GM19395 (cell line): Measurements from ENCODE around the gene CACNA1S.

Experiments used
- ATAC-seq: cut with Tn5 transposase; IDR thresholded peaks from one replicate; pipeline ENCODE4 v1.9.1; 2021; ENCODE audit warnings: mild to moderate bottlenecking, moderate library complexity; ENCODE audit not compliant: unreplicated experiment

Gene CACNA1S

DNA sequence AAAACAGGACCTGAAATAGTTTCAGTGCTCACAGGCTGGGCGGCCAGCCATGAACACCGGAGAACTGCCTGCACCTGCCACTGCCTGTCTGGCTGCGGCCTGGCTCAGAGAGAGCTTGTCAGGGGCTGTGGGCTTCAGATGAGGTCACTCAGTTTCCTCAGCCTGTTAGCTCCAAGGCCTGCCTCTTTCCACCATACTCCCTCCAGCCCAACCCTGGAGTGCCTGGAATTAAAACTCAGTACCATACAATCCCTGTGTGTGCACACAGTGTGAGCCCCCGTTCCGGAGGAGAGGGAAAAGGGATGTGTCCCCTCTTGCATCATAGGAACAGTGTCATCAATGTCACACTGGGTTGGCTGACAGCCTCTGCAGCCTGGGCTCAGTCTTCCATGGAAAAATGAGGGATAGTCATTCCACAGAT, 16.2 kb downstream of the CACNA1S start:
- ATAC-seq, result no peak

DNA sequence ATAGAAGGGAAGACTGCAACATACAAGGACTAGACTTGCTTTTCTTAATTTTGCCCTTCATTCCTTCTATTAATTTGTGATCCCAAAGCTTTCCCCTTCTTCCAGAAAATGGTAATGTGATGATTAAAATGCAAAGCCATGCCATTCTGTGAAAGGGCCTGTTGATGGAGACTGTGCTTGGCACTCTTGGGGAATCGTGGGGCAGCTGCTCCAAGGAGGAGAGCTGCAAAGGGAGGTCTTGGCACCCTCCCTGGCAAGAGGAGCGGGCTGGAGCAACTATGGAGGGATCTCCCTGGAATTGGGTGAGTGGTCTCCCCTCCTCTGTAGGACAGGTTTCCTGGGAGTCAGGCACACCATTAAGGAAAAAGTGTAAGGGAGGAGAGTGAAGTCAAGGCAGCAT, 16.6 kb downstream of the CACNA1S start:
- no peak for ATAC-seq

DNA sequence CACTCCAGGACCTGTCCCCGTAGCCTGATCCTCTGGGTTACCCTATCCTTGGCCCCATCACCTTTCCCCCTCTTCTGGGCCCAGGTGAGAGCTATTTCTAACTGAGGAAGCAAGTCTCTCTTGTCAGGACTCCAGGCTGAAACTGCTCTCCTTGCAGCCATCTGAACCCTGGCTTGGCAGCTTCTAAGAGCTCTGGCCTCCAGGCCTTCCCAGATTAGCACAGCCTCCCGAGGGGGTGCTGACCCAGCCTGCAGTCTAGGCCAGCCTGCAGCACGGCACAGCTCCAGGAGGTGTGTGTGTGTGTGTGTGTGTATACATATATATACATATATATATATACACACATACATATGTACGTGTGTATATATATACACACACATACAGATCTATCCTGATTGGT, 17.4 kb downstream of the CACNA1S start:
- no peak for ATAC-seq

DNA sequence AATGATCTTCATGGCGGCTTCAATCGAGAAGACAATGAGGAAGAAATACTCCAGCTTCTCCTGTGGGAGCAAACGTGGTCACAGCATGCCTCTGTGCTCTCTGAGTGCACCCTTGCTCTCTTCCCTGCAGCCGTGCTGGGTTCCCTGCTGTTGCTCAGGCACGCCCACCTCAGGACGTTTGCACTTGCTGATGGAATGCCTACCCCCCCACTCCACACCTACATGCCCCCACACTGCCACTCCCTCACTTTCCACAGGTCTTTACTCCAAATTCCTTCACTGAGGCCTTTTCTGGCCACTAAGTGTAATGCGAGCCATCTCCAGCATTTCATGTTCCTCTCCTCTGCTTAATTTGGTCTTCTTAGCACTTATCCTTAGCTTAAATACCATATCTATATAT, 18.3 kb downstream of the CACNA1S start:
- no peak for ATAC-seq

DNA sequence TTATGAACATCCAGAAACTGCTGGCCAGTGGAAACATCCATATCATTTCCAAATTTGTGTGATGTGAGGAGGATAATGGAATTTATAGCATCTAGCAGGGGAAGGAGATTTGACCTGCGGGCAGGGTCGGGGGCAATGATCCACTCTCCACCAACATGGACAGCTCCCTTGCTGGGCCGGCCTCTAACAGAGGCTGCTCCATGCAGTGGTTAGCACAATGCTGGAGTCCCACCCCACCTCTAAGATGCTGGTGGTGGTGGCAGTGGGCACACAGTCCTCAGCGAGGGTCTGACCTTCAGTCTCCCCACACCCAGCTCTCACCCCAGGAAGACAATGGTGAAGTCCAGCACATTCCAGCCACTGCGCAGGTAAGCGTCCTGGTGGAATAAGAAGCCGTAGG, 18.7 kb downstream of the CACNA1S start:
- no peak for ATAC-seq

DNA sequence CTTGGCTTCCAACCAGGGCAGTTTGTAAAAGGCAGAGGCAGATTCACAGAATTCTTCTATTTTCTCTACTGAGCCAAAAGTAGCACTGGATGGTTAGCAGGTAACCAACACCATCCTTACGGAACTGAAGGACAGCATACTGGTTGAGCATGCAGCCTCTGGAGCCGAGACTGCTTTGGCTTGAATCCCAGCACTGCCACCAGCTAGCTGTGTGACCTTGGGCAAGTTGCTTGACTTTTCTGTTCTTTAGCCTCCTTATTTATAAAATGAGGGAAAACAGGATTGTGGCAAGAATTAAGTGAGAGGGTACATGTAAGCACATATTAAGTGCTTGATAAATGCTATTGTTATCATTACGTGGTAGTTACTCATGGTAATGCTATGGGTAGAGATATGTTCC, 19.5 kb downstream of the CACNA1S start:
- no peak for ATAC-seq

DNA sequence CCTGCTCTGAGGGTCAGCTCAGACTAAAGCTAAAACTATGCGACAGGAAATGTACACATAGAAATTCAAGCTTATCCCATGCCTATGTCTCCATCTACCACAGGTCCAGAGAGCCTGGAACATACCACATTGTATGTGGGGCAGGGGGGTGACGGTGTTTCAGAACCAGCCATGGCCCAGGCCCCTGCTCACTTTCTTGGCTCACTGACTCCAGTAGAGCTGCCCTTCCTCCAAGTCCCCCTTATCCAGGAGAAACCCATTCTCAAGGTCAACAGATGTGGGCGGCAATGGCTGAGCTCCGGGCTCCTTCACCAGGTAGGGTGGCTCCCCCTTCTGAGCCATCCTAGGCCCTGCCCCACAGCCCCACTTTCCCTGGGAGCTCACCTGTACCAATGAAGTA, 21.0 kb downstream of the CACNA1S start:
- ATAC-seq, result no peak

DNA sequence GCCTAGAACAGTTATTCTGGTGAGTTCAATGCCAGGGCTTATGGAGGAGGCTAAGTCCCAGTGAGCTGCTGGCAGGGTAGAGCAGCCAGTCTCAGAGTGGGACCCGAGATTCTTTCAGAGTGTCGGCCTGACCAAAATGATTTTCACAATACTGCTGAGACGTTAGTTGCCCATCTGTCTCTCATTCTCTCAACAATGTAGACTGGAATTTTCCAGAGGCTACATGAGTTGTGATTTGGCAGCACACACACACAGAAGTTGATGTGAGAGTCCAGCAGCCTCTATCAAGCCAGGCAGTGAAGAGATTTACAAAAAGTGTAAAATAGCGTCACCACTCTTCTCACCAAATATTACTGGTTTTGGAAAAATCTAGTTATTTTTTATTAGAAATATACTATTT, 21.7 kb downstream of the CACNA1S start:
- ATAC-seq, result no peak

DNA sequence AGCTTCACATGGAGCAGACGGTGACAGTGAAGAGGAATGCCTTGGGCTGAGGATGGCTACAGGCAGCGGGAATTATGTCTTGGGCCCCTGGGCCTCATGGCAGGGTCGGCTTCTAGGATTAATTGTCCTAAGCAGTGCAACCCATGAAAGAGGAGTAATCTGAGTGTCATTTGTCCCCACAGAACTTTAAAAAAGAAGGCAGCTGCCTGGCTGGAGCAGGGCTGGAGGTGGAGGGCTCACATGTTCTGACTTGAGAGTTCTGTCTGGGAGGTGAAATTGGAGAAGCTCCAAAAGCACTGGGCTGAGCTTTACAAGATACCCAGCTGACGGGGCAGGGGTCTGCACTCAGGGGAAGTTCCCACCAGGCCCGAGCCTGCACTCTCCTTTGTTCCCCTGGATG, 22.6 kb downstream of the CACNA1S start:
- no peak for ATAC-seq

DNA sequence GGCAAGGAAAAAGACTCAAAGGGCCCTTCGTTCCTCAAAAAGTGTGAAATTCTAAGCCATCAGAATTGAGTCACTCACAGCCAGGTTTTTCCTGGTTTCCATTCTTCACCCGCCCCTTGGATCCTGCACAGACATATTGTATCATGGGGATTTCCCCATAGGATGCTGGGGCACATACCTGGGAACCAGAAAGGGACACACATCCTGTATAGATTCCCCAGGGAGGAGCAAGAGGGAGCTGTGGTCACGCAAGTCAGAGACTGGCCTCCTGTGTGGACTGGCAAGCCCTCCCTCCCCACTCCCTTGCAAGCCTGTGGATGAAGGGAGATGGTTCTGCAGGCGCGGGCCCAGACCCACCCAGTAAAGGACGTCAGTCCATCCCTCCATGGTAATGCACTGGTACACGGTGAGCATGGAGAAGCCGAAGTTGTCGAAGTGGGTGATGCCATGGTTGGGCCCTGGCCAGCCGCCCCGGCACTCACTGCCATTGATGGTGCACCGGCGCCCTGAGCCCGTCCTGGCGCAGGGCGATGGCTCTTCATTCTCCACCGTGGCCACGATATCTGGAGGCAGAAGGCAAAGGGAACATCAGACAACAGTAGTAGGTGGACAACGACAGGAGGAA, 23.2 kb downstream of the CACNA1S start:
- ATAC-seq, result no peak

DNA sequence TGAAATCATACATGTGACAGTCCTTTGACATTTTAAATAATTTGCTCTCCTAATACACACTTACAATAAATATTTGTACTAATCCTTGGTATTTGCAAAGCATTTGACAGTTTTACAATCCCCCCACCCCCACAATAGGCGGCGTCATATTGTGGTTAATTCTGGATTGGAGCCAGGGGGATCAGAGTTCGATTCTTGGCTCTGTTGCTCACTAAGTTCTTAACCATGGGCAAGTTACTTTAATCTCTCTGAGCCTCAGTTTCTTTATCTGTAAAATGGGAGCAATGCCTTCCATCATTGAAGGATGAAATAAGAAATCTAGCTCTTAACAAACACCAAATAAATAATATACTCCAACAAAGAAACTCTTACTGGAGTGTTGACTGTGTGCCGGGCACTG, 23.8 kb downstream of the CACNA1S start:
- no peak for ATAC-seq

DNA sequence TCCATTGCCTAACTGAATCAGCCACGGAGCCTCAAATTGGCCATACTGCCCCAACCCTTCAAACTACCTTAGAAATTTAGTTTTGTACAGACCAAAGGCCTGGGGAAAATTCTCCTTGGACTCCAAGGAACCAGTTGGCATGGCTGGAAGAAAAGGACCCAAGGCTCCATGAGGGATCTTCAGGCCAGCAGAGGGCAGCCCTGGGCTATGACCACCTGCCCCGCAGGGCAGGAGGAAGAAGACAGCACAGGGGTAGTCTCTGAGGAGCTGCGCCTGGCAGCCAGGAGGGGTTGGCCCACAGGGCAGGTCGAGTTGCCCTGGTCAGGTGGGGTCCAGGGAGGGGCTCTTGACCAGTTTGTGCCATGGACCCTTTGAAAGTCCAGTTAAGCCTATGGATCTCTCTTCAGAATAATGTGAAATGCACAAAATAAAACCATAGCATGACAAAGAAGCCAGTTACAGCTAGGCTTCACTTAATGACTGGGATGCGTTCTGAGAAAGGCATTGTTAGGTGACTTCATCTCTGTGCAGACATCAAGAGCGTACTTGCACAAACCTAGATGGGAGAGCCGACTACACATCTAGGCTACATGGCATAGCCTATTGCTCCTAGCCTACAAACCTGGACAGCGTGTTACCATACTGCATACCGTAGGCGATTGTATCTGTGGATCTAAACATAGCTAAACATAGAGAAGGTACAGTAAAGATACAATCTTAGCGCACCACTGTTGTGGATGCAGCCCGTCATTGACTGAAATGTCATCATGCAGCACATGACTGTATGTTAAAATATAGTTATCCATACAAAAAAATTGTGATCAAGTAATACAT, 26.1 kb downstream of the CACNA1S start:
- ATAC-seq, result no peak

DNA sequence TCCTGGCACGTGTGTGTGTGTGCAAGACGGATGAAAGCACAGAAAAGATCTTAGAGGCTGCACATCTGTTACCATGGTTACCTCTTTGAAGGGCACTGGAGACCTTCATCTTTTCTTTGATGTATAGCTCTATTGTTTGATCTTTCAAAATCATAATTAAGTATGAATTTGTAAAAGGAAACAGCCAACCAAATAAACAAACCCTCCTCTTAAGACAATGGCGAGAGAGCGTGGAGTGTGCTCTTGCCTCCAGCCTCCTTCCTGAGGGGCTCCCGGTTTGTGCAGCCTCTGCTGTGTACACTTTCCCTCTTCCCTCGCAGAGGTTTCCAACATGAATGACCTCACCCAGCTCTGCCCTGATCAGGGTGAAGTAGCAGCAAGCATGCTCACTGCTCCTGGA, 27.9 kb downstream of the CACNA1S start:
- ATAC-seq, result no peak

DNA sequence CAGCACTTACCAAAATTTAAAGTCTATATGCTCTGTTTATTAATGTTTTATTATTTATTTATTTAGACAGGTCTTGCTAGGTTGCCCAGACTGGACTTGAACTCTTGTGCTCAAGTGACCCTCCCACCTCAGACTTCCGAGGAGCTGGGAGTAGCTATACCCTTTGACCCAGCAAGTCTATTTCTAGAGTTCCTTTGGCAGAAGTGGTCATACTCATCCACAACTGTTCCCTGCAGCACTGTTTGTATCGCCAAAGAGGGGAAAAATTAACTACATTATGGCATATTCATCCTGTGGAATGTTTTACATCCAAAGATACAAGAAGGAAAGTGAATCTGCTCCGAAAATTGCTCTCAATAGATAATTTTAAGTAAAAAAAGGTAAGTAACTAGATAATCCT, 28.5 kb downstream of the CACNA1S start:
- no peak for ATAC-seq

DNA sequence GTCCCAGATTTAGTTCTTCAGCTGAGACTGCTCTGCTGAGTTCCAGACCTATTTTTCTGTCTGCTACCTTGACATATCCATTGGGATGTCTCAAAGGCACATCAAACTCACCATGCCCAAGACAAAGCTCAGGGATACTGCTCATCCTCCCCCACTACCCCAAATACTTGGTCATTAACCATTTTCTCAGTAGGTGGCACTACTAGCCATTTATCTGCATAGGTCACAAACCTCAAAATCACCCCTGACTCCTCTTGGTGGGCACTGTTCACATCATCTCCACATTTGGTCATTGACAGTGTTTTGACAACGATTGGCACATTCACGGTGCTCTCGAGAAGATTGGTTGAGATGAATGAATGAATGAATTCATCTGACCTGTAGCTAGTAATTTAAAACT, 32.1 kb downstream of the CACNA1S start:
- no peak for ATAC-seq

DNA sequence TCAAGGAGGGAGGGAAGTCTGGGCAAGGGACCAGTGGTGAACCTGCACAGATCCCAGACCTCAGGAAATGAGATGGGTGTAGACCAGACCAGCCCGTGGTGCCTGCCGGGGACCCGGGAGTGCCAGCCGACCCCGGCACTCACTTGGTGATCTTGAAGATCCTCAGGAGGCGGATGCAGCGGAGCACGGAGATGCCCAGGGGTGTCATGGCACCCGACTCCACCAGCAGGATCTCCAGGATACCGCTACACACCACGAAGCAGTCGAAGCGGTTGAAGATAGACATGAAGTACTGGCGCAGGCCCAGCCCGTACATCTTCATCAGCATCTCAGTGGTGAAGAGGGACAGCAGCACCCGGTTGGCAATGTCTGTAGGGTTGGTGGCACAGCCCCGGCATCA, 34.5 kb downstream of the CACNA1S start:
- ATAC-seq, result no peak

DNA sequence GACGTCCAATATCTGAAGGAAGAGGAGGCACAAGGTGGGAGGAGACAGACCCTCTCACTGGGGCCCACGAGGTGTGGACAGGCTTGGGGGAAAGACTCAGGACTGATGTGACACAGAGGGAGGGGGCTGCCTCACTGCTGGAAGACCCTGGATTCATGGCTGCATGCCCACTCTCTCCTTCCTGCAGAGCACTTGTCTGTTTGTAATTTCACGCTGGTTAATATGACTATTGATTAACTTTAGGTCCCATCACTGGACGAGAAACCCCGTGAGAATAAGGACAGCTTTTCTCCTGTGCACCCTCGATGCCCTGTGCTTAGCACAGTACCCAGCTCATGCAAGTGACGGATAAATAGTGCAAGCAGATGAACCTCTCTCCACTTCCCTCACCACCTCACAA, 35.1 kb downstream of the CACNA1S start:
- no peak for ATAC-seq

DNA sequence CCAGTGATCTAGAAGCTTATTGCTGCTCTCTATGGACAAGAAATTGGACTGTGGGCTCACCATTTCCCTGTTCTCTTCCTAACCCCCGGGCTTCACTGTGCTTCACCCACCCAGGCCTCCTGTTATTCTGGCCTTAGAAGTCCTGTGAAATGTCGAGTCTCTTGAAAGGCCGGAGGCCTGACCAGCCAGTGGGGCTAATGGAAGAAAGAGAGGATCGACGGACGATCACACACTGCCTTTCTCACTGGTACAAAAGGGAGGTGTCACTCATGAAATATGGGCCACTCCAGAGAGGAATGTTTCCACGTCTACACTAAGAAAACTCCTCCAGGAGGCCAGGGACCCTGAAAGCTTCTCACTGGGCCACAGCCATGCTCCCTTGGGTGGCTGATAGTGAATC, 36.1 kb downstream of the CACNA1S start:
- no peak for ATAC-seq

DNA sequence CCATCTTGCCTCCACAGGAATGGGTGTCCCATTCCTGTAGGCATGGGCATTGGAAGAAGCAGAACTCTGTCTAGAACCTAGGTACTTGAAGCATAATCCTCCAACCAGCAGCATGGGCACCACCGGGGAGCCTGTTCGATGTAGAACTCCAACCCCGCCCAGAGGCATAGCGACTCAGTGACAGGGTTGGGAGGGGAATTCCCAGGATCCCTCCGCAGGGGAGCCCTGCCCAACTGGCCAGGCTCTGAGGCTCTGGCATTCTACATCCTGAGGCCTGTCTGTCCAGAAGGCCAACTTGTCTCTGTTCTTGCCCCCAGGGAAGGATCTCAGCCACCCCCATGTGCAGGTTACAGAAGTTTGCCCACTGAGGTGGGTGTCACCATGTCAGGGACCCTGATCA, 38.2 kb downstream of the CACNA1S start:
- ATAC-seq, result no peak

DNA sequence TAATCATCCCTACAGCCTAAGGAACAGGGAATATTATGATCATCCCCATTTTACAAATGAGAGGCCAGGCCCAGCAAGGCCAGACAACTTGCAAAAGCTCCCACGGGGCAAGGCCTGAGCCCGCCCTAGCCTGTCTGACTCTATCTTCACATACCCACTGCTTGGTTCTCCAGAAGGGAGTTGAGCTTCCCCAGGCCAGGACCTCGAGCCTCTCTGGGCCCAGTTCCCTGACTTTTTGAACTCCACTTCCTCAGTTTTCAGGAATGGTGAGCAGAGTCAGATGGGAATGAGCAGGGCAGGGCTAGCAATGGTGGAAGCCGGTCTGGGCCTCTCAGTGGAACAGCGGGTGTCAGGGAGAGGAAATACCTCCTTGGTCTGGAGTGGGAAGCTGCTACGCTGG, 39.3 kb downstream of the CACNA1S start:
- ATAC-seq, result no peak

DNA sequence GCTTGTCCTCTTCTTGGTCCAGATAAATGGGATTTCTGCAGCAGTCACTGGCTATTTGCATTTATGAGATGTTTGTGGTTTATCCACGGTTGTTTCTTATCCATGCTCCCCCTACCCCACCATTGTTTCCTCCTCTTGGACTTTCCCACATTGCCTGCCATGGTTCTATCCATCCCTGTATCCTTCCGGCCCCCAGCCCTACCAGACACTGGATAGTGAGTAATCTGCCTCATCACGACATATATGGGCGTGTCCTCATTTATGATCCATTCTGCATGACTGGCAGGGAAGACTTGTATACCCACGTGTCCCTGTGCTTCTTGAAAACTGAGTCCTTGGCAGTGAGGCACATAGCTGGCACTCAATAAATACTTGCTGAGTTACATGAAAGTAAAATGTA, 40.1 kb downstream of the CACNA1S start:
- ATAC-seq, result no peak

DNA sequence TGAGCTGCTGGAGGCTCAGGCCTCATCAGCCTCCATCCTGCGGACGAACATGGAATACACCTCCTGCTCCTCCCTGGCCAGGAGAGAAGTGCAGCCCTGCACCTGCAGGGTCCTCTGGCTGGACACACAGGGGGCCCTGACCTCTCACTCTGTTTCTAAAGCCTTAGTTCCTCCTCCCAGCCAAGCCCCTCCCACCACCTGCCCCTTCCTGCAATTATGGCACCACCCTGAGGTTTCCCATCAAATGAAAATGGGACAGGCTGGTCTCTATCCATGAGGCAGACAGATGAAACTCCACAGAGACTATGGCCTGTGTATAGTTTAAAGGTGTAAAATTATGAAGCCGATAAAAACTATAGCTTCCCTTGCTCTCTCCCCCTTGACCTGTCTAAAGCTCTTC, 42.6 kb downstream of the CACNA1S start:
- no peak for ATAC-seq

DNA sequence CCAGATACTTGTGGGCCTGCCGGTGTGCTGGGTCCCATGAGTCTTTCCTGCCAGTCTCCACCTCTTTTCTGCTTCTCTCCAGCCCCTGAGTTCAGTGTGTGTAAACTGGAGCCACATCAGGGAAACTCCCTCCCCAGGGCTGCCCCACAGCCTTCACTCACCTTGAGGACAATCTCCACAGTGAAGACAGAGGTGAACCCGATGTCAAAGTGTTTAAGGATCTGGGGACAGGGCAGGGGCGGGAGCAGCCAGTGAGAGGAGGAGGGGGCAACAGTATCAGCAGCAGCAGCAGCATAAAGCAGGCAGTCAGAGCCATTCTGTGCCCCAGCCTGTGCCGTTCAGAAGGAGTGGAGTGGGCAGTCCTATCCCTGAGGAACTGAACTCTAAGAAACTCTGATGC, 43.2 kb downstream of the CACNA1S start:
- no peak for ATAC-seq
